Peyer's patch (tissue), 4 donors: ENCODE data around the gene TXNDC17. TPM values are rescaled to one million over a fixed set of nuclear protein-coding genes. Genes with fewer than 3 reads are reported as not detected.
"Not testable (repeated sequence)": the region's sequence is repeated elsewhere in the genome, so short reads cannot be mapped to it uniquely, and the experiment has no call there.

Experiments used
- DNase-seq, 3 donors: peaks; one replicate each; pipeline ENCODE4 v3.0.0-alpha.2; 2017 to 2019
- H3K27ac ChIP-seq, 4 donors: fragments of 200-600 bp; sonication (generic); one replicate each; pipeline ENCODE4 v1.5.1; 2016 to 2019
- H3K27me3 ChIP-seq, 2 donors: fragments of 200-600 bp; sonication (generic); one replicate each; pipeline ENCODE4 v1.5.1; 2019
- H3K36me3 ChIP-seq, 3 donors: fragments of 200-600 bp; sonication (generic); one replicate each; pipeline ENCODE4 v1.5.1; 2016 to 2019
- H3K4me1 ChIP-seq, 4 donors: fragments of 200-600 bp; sonication (generic); one replicate each; pipeline ENCODE4 v1.5.1; 2016 to 2019
- H3K4me3 ChIP-seq, 4 donors: fragments of 200-600 bp; sonication (generic); 1 replicate in 3 of 4; 2 replicates in 1 of 4; pipeline ENCODE4 v1.5.1; 2016 to 2019; ENCODE audit warnings: mild to moderate bottlenecking in 1 of 4
- H3K9me3 ChIP-seq, 4 donors: fragments of 200-600 bp; sonication (generic); one replicate each; pipeline ENCODE4 v1.5.1; 2016 to 2019; ENCODE audit warnings: mild to moderate bottlenecking in 1 of 4
- POLR2A ChIP-seq, 2 donors: fragments of 450-650 bp; IDR thresholded peaks; one replicate each; pipeline ENCODE4 v1.5.1; 2017; ENCODE audit warnings: antibody characterized with exemption in 2 of 2, mild to moderate bottlenecking in 2 of 2, moderate library complexity in 2 of 2
- total RNA-seq, 4 donors: library from RNA; depleted of rRNA; stranded (reverse); fragments of >200 nt; gene quantifications; one replicate each; pipeline ENCODE4 v1.1.0, GENCODE V29; 2016
- TF ChIP-seq, protein P1 (sequence below), 6 experiments: fragments of 450-650 bp in 4 of 6; fragments of 200-600 bp in 2 of 6; sonication (generic) in 1 of 6; IDR thresholded peaks; one replicate each; pipeline ENCODE4 v1.5.1; 2017 to 2019; ENCODE audit warnings: antibody characterized with exemption in 6 of 6, mild to moderate bottlenecking in 3 of 6, moderate library complexity in 1 of 6

TXNDC17 gene
- 100 to 1,000 TPM in 3 of 4 donors, 10 to 100 TPM in 1; 73.9 to 192 (median 149) TPM for total RNA-seq

DNA sequence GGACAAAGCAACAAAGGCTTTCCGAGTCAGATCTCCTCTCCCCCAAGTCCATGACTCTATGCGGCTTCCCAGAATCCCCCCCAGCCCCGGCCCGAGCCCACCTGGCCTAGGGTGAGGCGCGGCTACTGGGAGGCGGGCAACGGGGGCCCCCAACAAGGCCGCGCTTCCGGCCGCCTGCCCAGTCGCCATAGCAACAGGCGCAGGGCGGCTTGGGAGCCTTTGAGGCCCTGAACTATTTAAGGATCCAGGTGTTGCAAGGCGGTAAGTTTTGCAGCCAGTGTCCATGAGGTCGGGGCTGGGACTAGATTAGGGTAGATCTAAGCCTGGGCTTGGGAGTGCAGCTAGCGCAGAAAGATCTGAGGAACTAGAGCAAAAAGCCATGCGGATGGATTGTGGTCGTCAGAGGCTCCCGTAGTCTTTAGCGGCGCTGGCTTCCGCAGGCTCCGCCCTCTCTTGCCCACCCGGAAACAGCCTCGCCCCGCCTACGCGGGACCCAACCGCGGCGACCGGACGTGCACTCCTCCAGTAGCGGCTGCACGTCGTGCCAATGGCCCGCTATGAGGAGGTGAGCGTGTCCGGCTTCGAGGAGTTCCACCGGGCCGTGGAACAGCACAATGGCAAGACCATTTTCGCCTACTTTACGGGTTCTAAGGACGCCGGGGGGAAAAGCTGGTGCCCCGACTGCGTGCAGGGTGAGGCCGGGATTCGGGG, at the start of gene TXNDC17, which contains the start of gene KIAA0753:
TXNDC17 (plus strand) TSS at position 525 of the 711 bp plus-strand sequence; CDS start at position 548, 23 bp downstream.
KIAA0753 (minus strand) TSS at position 176 of the 711 bp plus-strand sequence. CDS start 5,608 bp downstream, outside the sequence.
- DNase-seq = peak; percentile 93 to 97 (median 94)
- H3K4me3 ChIP-seq = peak within 1 kb of the TSS; percentile 56 to 87 (median 76)
- H3K27me3 ChIP-seq = no peaks in the 10 kb centered on the region
- no peaks in the 10 kb centered on the region for H3K9me3 ChIP-seq
- H3K4me1 ChIP-seq = peaks cover 5 to 27% (median 11%) of the 10 kb centered on the region in 4 donors
- peaks cover 0 to 29% (median 0%) of the 10 kb centered on the region in 3 donors for H3K36me3 ChIP-seq
- H3K27ac ChIP-seq = peak within 1 kb of the TSS; percentile 85 to 89 (median 85)
- TF ChIP-seq, protein P1, sequence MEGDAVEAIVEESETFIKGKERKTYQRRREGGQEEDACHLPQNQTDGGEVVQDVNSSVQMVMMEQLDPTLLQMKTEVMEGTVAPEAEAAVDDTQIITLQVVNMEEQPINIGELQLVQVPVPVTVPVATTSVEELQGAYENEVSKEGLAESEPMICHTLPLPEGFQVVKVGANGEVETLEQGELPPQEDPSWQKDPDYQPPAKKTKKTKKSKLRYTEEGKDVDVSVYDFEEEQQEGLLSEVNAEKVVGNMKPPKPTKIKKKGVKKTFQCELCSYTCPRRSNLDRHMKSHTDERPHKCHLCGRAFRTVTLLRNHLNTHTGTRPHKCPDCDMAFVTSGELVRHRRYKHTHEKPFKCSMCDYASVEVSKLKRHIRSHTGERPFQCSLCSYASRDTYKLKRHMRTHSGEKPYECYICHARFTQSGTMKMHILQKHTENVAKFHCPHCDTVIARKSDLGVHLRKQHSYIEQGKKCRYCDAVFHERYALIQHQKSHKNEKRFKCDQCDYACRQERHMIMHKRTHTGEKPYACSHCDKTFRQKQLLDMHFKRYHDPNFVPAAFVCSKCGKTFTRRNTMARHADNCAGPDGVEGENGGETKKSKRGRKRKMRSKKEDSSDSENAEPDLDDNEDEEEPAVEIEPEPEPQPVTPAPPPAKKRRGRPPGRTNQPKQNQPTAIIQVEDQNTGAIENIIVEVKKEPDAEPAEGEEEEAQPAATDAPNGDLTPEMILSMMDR (IDR thresholded peaks at IDR 0.05) = no peak
- TF ChIP-seq POLR2A (IDR thresholded peaks at IDR 0.05) = peak; percentile 90 to 92

DNA sequence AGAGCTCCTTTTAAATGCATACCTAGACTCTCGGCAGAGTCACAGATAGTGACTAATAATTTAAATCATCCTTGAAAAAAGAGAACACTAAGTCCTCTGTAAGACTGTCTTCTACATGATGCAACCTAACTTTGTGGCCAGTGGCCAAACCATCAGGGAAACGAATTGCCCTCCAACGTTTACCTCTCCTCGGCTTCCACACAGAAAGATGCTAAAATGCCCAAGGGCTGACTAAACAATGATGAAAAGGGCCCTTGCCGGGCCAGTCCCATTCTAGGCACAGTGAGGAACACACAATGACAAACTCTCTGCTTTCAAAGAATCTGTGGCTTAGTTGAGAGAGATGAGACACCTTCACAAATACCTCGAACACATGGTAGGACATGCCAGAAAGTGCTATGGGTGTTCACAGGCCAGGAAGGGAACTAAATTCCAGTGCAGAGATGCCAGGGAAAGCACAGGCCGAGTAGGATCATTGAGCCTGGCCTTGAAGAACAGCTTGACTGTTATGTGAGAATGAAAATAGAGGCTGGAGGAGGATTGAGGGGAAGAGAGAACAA, 49.2 kb upstream of the TXNDC17 start:
- no peaks in the 10 kb centered on the region for H3K27me3 ChIP-seq
- DNase-seq = no peak
- H3K4me1 ChIP-seq = no peaks in the 10 kb centered on the region
- TF ChIP-seq, protein P1 (IDR thresholded peaks at IDR 0.05) = no peak
- no peak for TF ChIP-seq POLR2A (IDR thresholded peaks at IDR 0.05)
- no peak overlapping the region for H3K27ac ChIP-seq
- no peaks in the 10 kb centered on the region for H3K9me3 ChIP-seq
- H3K36me3 ChIP-seq = peaks cover 0 to 87% (median 3%) of the 10 kb centered on the region in 3 donors
- no peak overlapping the region for H3K4me3 ChIP-seq

DNA sequence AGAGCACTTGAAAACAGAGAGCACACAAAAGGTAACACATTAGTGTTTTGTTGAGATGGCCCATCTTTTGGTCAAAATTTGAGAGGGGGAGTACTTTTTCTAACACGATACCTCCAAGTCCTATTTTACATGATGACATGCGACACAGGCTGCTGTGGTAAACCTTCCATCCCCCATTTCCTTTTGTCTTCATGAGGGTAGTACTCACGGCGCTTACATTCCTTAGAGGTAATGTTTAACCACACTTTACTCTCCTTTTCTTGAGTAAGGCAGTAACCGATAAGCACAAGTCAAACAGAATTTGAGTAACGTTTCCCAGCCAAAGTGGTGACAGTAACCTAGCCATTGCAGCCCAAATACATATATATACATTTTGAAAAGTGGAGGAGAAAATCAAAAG, 48.7 kb upstream of the TXNDC17 start:
- no peaks in the 10 kb centered on the region for H3K9me3 ChIP-seq
- peaks cover 0 to 86% (median 3%) of the 10 kb centered on the region in 3 donors for H3K36me3 ChIP-seq
- H3K27me3 ChIP-seq = no peaks in the 10 kb centered on the region
- H3K4me3 ChIP-seq = no peak overlapping the region
- TF ChIP-seq POLR2A (IDR thresholded peaks at IDR 0.05) = no peak
- TF ChIP-seq, protein P1 (IDR thresholded peaks at IDR 0.05) = no peak
- H3K27ac ChIP-seq = no peak overlapping the region
- H3K4me1 ChIP-seq = no peaks in the 10 kb centered on the region
- no peak for DNase-seq

DNA sequence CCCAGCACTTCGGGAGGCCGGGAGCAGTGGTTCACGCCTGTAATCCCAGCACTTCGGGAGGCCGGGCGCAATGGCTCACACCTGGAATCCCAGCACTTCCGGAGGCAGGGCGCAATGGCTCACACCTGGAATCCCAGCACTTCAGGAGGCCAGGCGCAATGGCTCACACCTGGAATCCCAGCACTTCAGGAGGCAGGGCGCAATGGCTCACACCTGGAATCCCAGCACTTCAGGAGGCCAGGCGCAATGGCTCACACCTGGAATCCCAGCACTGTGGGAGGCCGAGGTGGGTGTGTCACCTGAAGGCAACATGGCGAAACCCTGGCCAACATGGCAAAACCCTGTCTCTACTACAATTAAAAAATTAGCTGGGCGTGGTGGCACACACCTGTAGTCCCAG, 47.5 kb upstream of the TXNDC17 start:
- not testable (repeated sequence) for H3K9me3 ChIP-seq, H3K4me3 ChIP-seq, DNase-seq, H3K27me3 ChIP-seq, H3K4me1 ChIP-seq, H3K27ac ChIP-seq
- H3K36me3 ChIP-seq = peaks cover 0 to 79% (median 3%) of the 10 kb centered on the region in 3 donors

DNA sequence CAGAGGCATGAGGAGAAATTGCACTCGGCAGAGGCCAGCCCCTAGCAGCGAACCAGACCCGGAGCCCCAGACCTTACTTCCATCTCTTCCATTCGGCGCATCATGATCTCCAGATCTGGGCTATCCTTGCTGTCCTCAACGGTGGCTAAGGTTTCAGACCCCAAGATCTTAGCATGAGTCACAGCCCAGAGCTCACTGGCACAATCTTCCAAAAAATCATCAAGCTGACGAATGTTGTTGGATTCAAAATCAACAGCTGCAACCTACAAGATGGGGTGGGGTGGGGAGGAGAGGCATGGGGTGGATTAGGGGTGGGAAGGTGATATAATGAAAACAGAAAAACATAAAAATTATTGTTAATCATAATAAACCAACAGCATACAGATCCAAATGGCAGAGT, 44.8 kb upstream of the TXNDC17 start:
- H3K27me3 ChIP-seq = no peaks in the 10 kb centered on the region
- H3K27ac ChIP-seq = no peak overlapping the region
- H3K9me3 ChIP-seq = no peaks in the 10 kb centered on the region
- H3K4me1 ChIP-seq = peaks cover 0 to 17% (median 0%) of the 10 kb centered on the region in 4 donors
- H3K4me3 ChIP-seq = no peak overlapping the region
- no peak for DNase-seq
- TF ChIP-seq, protein P1 (IDR thresholded peaks at IDR 0.05) = no peak
- peaks cover 0 to 57% (median 0%) of the 10 kb centered on the region in 3 donors for H3K36me3 ChIP-seq

DNA sequence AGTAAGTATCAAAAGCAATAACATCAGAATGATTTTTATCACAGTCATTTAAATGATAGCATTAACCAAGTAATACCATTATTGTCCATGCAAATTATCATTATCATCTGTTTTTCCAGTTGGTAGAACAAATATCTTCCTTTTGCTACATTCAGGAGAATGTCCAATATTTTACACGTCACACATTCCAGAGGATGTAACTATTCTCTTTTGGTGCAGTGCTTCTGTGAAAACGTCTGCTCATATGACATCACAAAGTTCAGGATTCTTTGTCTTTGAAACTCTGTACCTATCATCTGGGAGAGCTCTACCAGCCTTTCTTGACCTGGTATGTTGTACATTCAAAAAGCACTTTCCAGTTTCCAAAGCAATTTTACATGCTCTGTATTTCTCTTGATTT, 44.3 kb upstream of the TXNDC17 start:
- no peak for TF ChIP-seq POLR2A (IDR thresholded peaks at IDR 0.05)
- TF ChIP-seq, protein P1 (IDR thresholded peaks at IDR 0.05) = no peak
- DNase-seq = no peak
- Histone ChIP-seq H3K4me3 (no peak overlapping the region), H3K4me1 (peaks cover 0 to 17% (median 0%) of the 10 kb centered on the region in 4 donors), H3K9me3 (no peaks in the 10 kb centered on the region), H3K27me3 (no peaks in the 10 kb centered on the region), H3K36me3 (peaks cover 0 to 57% (median 0%) of the 10 kb centered on the region in 3 donors), H3K27ac (no peak overlapping the region)
